GM19468 (cell line): ENCODE measurements around the gene REXO1.
"Not testable (repeated sequence)": the region's sequence is repeated elsewhere in the genome, so short reads cannot be mapped to it uniquely, and the experiment has no call there.

Experiments used
- ATAC-seq: cut with Tn5 transposase; IDR thresholded peaks from one replicate; pipeline ENCODE4 v1.9.1; 2021; ENCODE audit warnings: mild to moderate bottlenecking, moderate library complexity, moderate number of reproducible peaks; ENCODE audit not compliant: unreplicated experiment; ENCODE audit errors: extremely low read depth

The REXO1 gene

GRCh38 chr19:1877280-1877660, 29.0 kb upstream of the REXO1 start:
- not testable (repeated sequence) for ATAC-seq

GRCh38 chr19:1876496-1877279, 28.4 kb upstream of the REXO1 start:
- not testable (repeated sequence) for ATAC-seq

- ATAC-seq, result no peak
Measured at GRCh38 chr19:1875646-1876495, 27.6 kb upstream of the REXO1 start.

- ATAC-seq, result not testable (repeated sequence)
Measured at GRCh38 chr19:1875265-1875645, 27.0 kb upstream of the REXO1 start.

GRCh38 chr19:1874554-1875185, 26.4 kb upstream of the REXO1 start:
- ATAC-seq, result no peak

GRCh38 chr19:1873524-1874473, 25.5 kb upstream of the REXO1 start:
- ATAC-seq, result no peak

- no peak for ATAC-seq
Measured at GRCh38 chr19:1872807-1873523, 24.7 kb upstream of the REXO1 start.

GRCh38 chr19:1871630-1872029, 23.3 kb upstream of the REXO1 start:
- no peak for ATAC-seq

GRCh38 chr19:1871140-1871597, 22.9 kb upstream of the REXO1 start:
- no peak for ATAC-seq

- no peak for ATAC-seq
Measured at GRCh38 chr19:1868971-1869370, 20.7 kb upstream of the REXO1 start.

- no peak for ATAC-seq
Measured at GRCh38 chr19:1867349-1867724, 19.1 kb upstream of the REXO1 start.

GRCh38 chr19:1866693-1867348, 18.5 kb upstream of the REXO1 start:
- no peak for ATAC-seq

GRCh38 chr19:1865172-1866010, 17.1 kb upstream of the REXO1 start:
- ATAC-seq, result no peak

- no peak for ATAC-seq
Measured at GRCh38 chr19:1864480-1865171, 16.3 kb upstream of the REXO1 start.

- ATAC-seq, result peak; percentile 43
Measured at GRCh38 chr19:1863638-1864479, 15.6 kb upstream of the REXO1 start.

GRCh38 chr19:1863328-1863637, 15.0 kb upstream of the REXO1 start, which contains the start of gene KLF16:
TSS of gene KLF16 (minus strand) at chr19:1863579. CDS start at chr19:1863497, 82 bp downstream.
- no peak for ATAC-seq
